HG03571 (cell line): Measurements from ENCODE around the gene LRRK1.

ENCODE experiments used
- ATAC-seq: cut with Tn5 transposase; IDR thresholded peaks from one replicate; pipeline ENCODE4 v1.9.1; 2021; ENCODE audit not compliant: unreplicated experiment

Gene LRRK1

DNA sequence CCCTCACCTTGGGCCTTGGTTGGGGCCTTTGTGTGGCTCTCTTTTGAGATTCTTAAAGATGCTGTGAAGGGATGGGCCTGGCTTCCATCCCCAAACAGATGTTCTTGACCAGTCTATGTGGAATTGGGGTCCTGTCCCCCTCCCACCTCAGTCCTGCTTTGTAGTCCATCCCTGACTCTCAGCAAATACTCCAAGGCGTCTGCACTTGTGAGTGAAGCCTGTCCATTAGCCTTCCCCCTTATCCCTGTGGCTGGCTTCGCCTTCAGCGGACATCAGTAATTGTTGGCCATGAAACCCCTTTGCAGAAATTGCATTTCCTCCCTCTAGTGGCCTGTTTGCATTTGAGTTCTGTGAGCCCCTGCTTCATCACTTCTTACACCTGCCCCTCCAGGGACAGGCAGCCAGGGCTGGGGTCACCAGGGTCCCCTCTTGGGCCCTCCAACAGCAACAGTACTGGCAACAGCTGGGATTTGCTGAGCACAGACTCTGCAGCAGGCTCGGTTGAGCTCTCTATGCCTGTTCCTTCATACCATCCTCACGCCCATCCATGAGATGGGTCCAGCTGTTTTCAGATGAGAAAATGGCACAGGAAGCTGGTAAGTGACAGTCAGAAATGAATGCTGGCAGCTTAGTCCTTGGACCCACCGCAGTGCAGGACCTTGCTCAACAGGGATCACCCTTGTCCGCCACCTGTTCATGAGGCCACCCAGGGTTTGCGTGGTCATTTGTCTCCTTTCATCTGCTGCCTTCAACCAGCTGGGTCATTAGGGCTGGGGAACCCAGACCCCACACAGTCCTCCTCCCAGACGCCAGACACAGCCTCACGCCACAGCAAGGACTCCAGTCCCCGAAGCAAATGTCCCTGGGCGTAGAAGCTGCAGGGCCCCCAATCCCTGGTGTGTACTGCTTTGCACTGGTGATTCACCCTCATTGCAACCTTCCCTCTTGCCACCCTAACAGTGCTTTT lies 8.9 kb upstream of the LRRK1 start:
- ATAC-seq, result no peak

GRCh38 chr15:100911086-100911485 lies 8.1 kb upstream of the LRRK1 start:
- ATAC-seq, result no peak

DNA sequence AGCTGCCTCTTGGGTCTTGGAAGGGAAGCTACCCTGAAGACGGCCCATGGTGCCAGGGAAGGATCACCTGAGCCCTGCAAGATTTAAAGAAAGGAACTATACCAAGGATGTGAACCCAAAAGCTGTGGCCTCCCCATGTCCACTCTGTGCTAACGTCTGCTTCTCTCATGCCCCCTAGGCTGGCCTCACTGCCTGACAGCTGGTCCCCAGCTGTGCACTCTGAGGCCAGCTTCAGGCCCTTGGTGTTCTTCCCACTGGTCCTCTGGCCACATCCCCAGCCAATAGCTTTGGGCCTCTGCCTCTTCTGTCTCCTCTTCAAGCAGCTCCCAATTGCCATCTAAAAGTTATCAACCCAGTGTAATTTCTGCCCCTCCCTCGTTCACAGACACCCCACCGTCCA lies 5.2 kb upstream of the LRRK1 start:
- no peak for ATAC-seq

DNA sequence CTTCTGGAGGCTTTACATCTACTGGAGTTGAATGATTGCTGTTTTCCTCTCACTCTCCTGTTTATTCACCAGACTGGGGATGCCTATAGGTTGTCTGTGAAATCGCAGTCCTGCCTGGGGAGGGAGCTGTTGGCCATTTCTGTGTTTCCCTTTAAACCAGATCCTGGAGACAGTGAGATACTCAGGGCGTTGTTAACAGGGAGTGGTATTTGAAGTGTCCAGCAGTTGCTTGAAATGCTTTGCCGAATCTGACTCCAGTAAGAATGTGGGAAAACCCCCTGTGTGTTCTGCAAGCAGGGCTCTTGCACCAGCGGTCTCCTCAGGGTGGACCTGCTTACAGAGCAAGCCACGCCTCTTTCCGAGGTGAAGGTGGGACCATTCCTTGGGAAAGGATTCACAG lies 4.3 kb upstream of the LRRK1 start:
- no peak for ATAC-seq

DNA sequence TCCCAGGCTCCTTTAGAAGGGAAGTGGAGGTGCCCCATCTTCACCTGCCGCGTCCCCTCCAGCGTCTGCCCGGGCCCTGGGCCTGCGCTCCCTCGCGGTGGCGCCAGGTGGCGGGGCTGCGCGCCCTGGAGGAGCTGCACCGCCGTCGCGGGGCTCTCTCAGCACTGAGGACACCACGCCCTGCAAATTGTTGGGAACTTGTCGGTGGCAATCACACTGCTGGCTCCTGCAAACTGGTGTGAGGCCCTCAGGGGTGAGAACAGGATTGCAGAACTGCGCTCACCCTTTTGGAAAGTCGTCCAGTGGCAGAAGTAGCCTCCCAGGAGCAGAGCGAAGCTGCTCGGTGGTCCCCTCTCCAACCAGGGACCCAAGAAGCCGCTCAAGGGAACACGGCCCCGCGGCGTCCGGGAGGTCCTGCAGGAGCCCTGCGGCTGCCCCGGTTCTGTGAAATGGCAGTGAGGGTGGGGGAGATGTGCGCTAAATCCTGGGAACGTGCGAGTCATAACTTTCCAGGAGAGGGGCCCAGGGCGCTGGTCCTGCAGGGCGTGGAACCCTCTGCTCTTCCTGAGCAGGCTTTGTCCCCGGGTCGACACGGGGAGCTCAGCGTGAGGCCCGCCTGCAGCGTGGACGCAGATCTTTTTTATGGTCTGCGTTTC lies 995 bp upstream of the LRRK1 start:
- peak; percentile 53 for ATAC-seq

GRCh38 chr15:100919481-100920405 lies 586 bp downstream of the LRRK1 start:
- ATAC-seq, result no peak

GRCh38 chr15:100920516-100921135 lies 1.5 kb downstream of the LRRK1 start:
- no peak for ATAC-seq

DNA sequence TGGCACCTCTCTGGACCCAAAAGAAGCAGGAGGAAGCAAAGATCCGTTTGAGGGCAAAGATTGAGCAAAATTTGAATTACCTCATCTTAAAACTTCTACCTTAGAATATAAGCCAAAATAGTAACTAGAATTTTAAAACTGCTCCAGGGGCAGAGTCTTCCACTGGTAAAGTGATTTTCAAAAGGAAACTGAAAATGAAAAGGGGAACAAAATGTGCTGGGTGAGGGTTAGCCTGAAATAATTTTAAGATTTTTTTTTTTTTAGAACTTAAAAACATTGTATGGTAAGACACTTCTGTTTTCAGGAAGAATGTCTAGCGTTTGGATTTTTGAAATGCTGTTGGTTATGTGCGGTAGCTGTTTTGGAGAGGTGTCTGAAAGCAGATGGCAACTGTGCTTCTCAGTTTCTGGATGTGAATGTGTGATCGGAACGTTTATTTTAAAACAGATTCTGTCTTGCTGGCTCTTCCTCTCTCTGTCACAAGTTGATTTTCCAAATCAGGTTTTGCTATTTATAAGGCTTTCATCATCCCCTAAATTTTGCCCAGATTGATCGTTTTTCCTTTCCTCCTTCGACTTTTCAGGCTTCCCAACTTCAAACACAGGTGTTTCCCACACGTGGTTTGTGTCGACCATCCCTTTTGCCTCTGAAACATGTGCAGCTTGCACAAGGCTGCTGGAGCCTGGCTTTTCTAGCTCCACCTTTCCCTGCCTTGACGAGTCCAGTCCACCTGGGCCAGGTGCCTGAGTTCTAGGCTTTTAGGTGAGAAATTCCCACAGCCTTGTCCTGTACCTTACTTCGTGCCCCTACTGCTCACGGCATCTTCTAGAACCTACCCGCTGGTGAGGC lies 3.3 kb downstream of the LRRK1 start:
- no peak for ATAC-seq

DNA sequence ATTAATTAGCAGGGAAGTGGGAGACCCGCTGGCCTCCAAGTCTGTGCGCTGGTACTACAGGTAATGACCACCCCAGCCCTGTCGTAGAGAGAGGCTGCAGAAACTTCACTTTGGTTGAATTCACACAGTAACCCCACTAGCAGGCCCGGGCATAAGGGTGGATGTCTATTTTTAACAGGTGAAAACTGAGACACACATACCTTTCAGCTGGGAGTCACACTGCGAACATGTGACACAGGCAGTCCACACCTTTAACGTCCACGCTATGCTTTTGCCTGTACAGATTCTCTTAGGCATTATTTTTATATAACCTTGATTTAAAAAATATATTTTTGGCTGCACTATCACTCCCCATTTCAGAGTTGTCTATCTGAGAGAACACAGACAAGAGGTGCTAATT lies 3.9 kb downstream of the LRRK1 start:
- ATAC-seq, result no peak

- ATAC-seq, result no peak
Observed at GRCh38 chr15:100923902-100924301, 4.7 kb downstream of the LRRK1 start.

- ATAC-seq, result no peak
Observed at GRCh38 chr15:100924436-100924835, 5.3 kb downstream of the LRRK1 start.

- no peak for ATAC-seq
Observed at GRCh38 chr15:100925480-100925879, 6.3 kb downstream of the LRRK1 start.

DNA sequence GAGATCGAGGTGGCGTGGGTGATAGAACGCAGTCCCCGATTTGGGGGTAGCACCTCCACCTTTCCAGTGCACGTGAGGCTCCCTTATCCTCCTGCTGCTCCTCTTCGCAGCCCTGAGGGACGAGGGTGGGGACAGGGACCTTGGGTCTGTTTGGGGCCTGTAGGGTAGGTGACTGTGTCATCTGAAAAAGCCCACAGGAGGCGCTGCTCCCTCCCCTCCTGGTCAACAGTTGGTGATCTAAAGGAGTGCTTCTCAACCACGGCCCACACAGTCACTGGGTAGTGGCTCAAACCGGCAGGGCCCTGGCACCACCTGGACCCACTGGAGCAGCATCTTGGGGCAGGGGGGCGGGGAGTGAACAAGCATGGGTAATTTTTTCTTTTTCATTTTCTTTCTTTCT lies 7.1 kb downstream of the LRRK1 start:
- no peak for ATAC-seq

- peak; percentile 55 for ATAC-seq
Observed at GRCh38 chr15:100926971-100927756, 8.0 kb downstream of the LRRK1 start.

DNA sequence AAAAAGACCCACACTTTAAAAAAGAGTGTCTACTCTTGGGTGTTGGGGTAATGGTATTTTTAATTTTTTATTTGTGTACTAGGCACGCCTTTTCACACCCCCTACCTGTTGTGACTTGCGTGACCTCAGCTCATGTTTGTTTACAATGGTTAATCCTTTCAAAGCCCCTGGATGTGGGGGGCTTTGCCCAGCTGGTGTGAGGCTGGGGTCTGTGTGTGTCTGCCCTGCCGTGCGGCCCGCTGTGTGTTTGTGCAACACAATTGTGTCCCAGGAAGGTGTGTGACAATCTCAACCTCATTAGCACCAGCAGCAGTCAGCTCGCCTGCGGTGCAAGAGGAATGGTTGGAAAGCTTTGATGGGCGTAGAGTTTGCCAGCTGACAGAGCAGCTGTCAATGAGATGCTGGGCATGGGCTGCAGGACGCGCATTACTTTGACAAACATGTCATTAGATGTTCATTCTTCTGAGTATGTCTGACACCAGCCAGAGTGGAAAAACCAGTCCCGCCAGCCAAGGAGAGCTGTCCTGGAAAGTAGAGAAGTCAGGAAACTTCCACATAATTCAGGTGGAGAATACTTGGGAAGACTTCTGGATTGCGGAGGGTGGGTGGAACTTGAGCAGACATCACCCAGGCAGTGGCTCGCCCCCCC lies 9.6 kb downstream of the LRRK1 start:
- no peak for ATAC-seq

DNA sequence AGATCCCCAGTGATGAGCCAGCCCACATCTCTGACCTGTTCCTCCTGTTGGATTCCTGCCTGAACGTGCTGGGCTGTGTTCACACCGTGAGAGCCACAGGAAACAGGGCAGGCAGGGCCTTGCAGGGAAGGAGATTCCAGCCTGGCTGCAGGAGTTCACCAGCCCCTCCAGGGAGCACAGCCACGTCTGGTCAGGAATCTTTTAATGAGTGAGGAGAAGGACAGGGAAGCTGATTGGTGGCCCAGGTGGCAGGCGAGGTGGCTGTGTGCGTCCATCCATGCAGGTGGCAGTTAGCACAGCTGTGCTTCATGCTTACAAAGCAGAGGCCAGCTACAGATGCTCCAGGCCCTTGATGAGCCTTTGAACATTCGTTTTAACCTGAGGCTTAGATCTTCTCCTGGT lies 10.5 kb downstream of the LRRK1 start:
- no peak for ATAC-seq

GRCh38 chr15:100930306-100930848 lies 11.2 kb downstream of the LRRK1 start:
- ATAC-seq, result no peak

- ATAC-seq, result no peak
Observed at GRCh38 chr15:100931143-100931890, 12.2 kb downstream of the LRRK1 start.
